MM.1S (cell line): ENCODE data around the gene RXRA.

Source experiments
- EZH2 ChIP-seq: fragments of 300-600 bp; sonication (generic); optimal IDR thresholded peaks from 2 replicates; pipeline ENCODE3; 2017; ENCODE audit warnings: low read depth, mild to moderate bottlenecking, antibody characterized with exemption, low read length, mixed read lengths
- TF ChIP-seq, protein P1 (sequence below): fragments of 300-600 bp; sonication (generic); IDR thresholded peaks from 2 replicates; pipeline ENCODE4 v1.5.1; 2016; ENCODE audit warnings: antibody characterized with exemption, low read length, mixed read lengths

DNA sequence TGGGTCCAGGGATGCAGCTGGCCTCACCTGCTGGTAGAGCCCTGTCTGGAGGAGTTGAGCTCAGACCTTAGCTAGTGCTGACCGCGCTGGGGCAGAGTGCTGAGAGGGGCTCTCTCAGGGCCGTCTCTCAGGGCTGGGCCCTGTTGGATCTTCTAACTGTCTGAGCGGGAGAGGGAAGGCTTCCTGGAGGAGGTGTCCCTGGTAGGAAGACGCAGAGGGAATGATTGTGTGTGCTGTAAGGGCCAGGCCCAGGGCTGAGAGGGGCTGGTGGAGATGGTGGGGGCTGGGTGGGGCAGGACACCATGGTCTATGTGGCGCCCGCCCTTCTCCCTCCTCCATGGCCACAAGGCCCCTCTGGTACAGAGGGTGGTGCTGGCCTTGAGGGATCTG lies 55.0 kb downstream of the RXRA start:
- no peak for TF ChIP-seq EZH2
- TF ChIP-seq, protein P1, sequence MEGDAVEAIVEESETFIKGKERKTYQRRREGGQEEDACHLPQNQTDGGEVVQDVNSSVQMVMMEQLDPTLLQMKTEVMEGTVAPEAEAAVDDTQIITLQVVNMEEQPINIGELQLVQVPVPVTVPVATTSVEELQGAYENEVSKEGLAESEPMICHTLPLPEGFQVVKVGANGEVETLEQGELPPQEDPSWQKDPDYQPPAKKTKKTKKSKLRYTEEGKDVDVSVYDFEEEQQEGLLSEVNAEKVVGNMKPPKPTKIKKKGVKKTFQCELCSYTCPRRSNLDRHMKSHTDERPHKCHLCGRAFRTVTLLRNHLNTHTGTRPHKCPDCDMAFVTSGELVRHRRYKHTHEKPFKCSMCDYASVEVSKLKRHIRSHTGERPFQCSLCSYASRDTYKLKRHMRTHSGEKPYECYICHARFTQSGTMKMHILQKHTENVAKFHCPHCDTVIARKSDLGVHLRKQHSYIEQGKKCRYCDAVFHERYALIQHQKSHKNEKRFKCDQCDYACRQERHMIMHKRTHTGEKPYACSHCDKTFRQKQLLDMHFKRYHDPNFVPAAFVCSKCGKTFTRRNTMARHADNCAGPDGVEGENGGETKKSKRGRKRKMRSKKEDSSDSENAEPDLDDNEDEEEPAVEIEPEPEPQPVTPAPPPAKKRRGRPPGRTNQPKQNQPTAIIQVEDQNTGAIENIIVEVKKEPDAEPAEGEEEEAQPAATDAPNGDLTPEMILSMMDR: no peak
